ENCODE results near the gene SPOCD1.

SPOCD1 gene

DNA sequence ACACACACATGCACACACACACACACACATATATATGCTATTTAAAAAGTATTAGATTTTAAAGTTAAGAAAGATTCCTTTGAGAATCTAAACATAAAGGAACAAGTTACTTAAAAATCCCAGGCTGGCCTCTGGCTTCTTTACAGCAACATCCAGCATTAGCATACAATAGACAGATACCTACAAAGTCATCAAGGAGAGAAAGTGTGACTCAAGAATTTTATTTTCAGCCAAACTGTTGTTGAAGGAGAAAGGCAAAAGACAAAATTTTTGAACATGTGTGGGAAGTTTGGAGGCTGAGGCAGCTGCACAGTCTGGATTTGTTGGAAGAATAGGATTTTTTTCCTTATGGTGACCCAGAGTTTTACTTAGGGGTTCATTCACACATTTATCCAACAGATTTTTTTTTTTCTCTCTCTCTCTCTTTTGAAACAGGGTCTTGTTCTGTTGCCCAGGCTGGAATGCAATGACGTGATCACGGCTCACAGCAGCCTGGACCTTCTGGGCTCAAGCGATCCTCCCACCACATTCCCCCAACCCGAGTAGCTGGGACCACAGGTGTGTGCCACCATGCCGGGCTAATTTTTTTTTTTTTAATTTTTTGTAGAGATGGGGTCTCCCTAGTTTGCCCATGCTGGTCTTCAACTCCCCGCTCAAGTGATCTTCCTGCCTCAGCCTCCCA lies 24.0 kb upstream of the SPOCD1 start:
- no peak for DNase-seq (ENCODE audit: low read depth)
- TF ChIP-seq, protein P1, sequence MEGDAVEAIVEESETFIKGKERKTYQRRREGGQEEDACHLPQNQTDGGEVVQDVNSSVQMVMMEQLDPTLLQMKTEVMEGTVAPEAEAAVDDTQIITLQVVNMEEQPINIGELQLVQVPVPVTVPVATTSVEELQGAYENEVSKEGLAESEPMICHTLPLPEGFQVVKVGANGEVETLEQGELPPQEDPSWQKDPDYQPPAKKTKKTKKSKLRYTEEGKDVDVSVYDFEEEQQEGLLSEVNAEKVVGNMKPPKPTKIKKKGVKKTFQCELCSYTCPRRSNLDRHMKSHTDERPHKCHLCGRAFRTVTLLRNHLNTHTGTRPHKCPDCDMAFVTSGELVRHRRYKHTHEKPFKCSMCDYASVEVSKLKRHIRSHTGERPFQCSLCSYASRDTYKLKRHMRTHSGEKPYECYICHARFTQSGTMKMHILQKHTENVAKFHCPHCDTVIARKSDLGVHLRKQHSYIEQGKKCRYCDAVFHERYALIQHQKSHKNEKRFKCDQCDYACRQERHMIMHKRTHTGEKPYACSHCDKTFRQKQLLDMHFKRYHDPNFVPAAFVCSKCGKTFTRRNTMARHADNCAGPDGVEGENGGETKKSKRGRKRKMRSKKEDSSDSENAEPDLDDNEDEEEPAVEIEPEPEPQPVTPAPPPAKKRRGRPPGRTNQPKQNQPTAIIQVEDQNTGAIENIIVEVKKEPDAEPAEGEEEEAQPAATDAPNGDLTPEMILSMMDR (IDR thresholded peaks at IDR 0.05; ENCODE audit: insufficient read depth, low read depth, low read length, missing control alignments) = no peak
- H3K4me3 ChIP-seq (ENCODE audit: low read depth, low read length) = no peak overlapping the region

DNA sequence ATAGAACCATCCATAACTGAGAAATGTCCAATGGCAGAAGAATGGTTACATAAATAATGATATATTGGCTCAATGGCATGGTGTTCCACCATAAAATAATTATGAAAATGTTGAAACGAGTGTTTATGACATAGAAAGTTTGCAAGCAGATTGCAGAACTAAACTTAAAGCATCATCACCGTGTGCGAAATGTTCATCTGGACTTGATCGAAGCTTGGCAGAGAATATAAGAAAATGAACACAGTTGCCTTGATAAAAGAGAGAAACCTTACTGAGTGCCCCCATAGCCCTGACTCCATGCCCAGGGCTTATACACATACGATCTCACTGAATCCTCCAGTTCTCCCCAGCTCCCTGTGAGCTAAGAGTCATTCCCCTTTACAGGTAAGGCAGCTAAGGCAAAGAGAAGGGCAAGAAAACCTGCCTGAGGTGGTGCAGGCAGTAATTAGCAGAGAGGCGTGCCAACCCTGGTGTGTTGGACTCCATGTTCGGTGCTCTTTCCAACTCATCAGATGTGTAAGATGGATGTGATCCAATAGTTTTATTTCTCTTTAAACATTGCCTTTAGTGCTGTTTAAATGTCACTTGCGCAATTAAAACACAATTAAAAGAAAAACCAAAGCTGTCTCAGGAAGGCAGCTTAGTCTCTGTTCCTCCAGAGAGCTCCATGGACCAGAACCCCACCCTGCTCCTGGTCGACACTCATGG lies 21.8 kb upstream of the SPOCD1 start:
- DNase-seq (ENCODE audit: low read depth) = no peak
- no peak overlapping the region for H3K4me3 ChIP-seq (ENCODE audit: low read depth, low read length)
- TF ChIP-seq, protein P1 (IDR thresholded peaks at IDR 0.05; ENCODE audit: insufficient read depth, low read depth, low read length, missing control alignments) = no peak

DNA sequence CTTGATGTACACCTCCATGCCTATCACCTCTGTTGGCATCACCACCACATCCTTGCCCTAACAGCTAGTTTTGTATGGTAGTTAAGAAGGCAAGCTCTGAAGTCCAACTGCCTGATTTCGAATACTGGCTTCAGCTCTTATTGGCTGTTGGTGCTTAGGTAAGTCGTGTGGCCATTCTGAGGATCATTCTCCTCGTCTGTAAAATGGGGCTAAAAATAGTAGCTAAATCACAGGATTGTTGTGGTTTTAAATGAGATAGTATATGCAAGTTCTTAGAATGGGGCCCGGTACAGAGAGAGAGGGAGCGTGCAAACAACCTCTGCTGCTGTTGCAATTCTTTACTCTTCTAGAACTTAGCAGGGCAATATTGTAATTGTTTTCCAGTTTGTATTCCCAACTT lies 20.8 kb upstream of the SPOCD1 start:
- TF ChIP-seq, protein P1 (IDR thresholded peaks at IDR 0.05; ENCODE audit: insufficient read depth, low read depth, low read length, missing control alignments) = no peak
- no peak for DNase-seq (ENCODE audit: low read depth)
- H3K4me3 ChIP-seq (ENCODE audit: low read depth, low read length) = no peak overlapping the region

DNA sequence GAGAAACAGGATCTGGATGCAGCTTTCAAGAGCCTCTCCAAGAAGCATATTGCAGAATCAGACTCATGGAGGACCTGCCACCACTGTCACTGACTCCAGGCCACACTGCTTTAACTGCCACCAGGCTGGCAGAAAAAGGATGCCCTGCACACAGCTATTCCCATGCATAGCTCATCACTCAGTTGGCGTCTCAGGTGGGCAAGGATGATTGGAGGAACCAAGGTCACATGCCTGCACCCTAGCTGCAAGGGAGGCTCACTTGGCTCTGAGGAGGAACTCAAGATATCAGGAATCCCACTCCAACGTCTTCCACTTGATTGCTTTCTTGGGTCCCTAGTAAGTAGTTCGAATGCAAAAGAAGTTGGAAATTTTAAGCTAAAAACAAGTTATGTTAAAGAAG lies 19.6 kb upstream of the SPOCD1 start:
- no peak overlapping the region for H3K4me3 ChIP-seq (ENCODE audit: low read depth, low read length)
- TF ChIP-seq, protein P1 (IDR thresholded peaks at IDR 0.05; ENCODE audit: insufficient read depth, low read depth, low read length, missing control alignments) = no peak
- no peak for DNase-seq (ENCODE audit: low read depth)

DNA sequence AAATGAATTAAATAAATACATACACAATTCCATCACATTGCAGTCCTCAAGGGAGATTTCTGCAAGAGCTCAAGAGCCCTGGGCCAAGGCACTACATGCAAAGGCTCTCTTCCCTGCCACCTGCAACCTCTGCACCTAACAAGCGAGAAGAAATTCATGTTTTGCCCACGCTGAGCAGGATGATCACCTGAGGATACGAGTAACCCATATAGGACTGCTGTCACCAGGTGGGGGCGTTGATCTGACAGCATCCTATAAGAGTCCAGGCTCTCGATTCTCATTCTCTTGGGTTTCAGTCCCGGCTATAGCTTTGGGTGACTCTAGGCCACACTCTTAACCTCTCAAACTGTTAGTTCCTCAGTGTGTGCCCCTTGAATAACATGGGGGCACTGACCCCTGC lies 18.7 kb upstream of the SPOCD1 start:
- DNase-seq (ENCODE audit: low read depth) = peak; percentile 61

DNA sequence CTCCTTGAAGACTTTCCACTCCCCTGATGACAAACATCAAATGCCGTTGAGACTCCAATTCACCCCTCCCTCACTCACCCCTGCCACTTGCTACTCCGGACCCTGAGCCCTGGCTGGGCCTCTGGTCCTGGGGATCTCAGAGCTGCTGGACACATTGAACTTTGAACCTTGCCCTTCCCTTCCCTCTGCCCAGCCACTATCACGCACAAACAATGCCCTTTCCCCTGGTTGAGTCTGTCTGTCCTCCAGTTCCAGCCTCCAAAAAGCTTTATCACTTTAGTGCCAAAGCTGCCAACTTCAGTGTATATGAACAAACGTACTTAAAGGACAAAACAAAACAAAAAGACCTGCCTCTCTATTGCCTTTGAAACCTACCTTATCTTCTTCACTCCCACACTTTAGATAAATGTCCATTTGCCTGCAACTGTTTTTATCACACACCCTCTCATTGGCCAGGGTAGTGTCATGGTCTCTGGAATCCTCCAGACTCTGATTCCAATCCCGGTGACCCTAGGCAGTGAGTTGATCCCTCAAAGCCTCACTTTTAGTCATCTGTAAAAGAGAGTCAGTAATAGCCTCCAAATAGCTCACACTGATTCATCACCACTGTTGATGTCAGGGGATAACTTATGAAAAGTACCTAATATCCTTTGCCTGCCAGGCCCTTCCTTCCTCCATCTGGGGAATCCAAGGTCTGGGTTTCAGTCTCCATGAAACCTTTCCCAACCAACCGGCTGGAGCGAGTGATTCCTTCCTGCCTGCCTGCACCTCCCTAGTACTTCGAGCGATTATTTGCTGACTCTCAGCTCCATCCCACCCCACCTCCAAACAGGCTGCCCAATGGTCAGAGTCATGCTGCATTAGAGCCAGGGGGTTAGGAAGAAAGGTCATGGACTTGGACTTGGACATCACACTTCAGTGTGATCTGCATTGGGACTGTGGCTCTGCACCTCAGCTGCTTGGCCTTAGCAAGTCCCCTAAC lies 15.9 kb upstream of the SPOCD1 start:
- no peak overlapping the region for H3K4me3 ChIP-seq (ENCODE audit: low read depth, low read length)
- TF ChIP-seq, protein P1 (IDR thresholded peaks at IDR 0.05; ENCODE audit: insufficient read depth, low read depth, low read length, missing control alignments) = no peak
- DNase-seq (ENCODE audit: low read depth) = no peak

More for the DNA sequence above, 18.7 kb upstream of the SPOCD1 start:
- no peak overlapping the region for H3K4me3 ChIP-seq (ENCODE audit: low read depth, low read length)
- TF ChIP-seq, protein P1 (IDR thresholded peaks at IDR 0.05; ENCODE audit: insufficient read depth, low read depth, low read length, missing control alignments) = peak; percentile 19

All from GM12865 (cell line).